AG09319 (cell line): ENCODE results near the gene RADIL.

Source experiments
- DNase-seq: peaks from one replicate; pipeline ENCODE4 v3.0.0-alpha.2; 2010; ENCODE audit warnings: low read depth; ENCODE audit errors: extremely low read depth
- TF ChIP-seq, protein P1 (sequence below): IDR thresholded peaks from 2 replicates; pipeline ENCODE4 v1.5.1; 2011; ENCODE audit warnings: low read depth, mild to moderate bottlenecking, inconsistent platforms, low read length, moderate library complexity

The RADIL gene

GRCh38 chr7:4766666-4767519 lies 116.6 kb downstream of the RADIL start:
- TF ChIP-seq, protein P1, sequence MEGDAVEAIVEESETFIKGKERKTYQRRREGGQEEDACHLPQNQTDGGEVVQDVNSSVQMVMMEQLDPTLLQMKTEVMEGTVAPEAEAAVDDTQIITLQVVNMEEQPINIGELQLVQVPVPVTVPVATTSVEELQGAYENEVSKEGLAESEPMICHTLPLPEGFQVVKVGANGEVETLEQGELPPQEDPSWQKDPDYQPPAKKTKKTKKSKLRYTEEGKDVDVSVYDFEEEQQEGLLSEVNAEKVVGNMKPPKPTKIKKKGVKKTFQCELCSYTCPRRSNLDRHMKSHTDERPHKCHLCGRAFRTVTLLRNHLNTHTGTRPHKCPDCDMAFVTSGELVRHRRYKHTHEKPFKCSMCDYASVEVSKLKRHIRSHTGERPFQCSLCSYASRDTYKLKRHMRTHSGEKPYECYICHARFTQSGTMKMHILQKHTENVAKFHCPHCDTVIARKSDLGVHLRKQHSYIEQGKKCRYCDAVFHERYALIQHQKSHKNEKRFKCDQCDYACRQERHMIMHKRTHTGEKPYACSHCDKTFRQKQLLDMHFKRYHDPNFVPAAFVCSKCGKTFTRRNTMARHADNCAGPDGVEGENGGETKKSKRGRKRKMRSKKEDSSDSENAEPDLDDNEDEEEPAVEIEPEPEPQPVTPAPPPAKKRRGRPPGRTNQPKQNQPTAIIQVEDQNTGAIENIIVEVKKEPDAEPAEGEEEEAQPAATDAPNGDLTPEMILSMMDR = no peak
- no peak for DNase-seq

- TF ChIP-seq, protein P1 = peak; percentile 33
- DNase-seq = no peak
Measured at GRCh38 chr7:4765776-4766490, 117.6 kb downstream of the RADIL start.

DNA sequence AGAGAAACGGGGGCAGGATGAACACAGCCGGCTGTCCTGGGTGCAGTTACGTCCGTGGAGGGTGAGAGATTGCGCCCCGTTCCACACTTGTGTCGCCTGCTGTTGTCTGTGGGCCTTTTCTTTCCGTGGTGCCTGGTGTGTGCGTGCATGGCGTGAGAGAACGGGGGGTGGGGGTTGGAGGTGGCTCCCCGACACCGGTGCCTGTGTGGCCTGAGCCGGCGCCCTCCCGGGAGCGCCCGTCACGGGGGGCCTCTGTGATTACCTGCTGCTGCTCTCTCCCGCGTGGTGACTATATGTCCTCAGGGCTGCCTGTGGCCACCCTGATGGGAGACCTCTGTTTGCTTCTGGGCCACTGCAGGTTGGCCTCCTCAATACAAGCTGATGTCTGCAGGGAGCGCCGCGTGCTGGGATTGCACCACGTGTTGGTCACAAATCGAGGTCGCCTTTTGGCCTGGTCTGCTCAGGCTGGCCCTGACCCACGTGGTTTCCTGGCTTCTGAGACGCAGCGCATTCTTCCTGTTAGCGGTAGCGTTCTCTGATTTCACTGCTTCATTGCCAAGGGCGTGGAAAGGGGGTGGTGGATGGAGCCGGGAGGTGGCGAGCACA lies 119.0 kb downstream of the RADIL start:
- DNase-seq = no peak
- TF ChIP-seq, protein P1 = no peak

DNA sequence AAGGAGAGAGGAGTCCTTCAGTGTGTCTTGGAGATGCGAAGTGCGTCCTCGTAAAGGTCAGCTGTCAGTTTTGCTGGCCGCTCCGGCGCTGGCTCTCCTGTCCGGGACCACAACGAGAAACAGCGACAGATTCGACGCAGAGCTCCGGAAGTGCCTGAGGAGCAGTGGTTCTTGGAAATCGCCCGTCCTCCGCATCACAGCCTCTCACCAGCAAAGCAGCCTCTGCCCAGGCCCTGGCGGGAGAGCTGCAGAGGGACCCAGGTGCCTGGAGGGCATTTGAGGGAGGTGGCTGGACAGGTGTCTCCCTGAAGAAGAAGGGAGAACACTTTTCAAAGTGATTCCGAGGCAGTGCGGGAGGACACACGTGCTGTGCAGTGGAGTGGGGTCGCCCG lies 119.7 kb downstream of the RADIL start:
- DNase-seq = no peak
- TF ChIP-seq, protein P1 = no peak

DNA sequence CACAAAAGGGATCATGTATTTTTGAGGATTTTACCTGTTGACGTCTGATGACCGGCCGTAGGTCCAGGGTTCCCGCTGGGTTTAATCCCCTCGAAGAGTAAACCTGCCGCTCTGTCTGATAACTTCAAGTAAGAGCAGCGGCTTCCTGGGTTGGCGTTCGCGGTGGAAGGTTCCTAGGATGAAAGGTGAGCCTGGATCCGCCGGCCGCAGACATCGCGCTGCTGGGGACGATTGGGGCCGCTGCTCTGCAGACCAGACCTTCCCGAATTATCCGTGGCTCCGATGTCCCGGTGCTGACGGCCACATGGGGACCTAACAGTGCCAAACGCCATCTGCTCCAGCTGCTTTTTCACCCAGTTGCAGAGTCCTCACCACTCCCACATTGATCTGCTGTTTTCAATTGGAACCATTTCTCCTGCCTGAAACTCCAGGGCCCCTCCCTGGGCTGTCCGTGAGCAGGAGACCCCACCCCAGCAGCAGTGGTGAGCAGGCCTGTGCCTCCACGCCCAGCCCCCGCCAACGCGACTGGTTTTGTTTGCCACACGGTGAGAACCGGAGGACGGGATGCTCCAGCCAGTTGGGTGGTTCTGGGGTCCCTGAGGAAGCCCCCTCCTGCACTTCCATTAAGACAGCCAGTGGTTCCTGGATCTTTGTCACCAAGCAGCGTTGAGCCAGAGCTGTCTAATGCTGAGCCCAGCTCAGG lies 120.3 kb downstream of the RADIL start:
- TF ChIP-seq, protein P1 = no peak
- no peak for DNase-seq

DNA sequence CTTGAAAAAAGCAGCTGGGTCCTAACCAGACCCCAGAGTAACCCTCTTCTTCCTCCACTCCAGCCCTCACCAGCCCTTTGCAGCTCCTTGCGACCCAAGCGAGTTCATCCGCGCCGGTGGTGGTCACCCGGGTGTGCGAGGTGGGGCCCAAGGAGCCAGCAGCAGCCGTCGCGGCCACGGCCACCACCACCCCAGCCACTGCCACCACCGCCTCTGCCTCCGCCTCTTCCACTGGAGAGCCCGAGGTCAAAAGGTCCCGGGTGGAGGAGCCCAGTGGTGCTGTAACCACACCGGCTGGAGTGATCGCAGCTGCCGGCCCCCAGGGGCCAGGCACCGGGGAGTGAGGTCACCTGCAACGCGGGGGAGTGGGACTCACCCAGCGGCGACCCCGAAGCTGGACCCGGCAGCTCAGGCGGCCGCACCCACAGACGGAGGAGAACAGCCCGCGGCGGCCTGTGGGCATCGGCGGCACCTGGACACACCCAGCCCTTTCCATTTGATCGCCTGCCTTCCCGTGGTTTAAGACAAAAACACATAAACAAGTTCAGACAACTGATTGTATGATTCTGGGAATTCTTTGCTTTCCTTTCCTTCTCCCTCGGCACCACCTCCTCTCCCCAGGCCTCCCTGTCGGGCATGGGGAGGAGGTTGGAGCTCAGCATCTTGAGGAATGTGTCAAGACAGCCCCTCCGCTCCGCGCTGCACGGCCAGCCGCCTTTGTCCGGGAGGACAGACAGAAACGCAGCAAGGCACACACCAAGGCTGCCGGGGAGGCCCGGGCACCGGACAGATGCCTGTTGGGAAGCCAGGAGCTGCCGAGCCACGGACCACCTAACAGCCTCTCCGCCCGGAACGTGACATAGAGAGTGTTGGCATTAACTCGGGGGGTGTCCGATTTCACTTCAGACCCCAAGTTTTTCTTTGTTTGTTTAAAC lies 121.1 kb downstream of the RADIL start:
- TF ChIP-seq, protein P1 = no peak
- no peak for DNase-seq
